ENCODE data around the gene TMEM138. TPM values are rescaled to one million over a fixed set of nuclear protein-coding genes. Genes with fewer than 3 reads are reported as not detected.

The TMEM138 gene
- total and polyA plus RNA-seq, 8 donors: 10.8 to 39.2 (median 14.3) TPM

DNA sequence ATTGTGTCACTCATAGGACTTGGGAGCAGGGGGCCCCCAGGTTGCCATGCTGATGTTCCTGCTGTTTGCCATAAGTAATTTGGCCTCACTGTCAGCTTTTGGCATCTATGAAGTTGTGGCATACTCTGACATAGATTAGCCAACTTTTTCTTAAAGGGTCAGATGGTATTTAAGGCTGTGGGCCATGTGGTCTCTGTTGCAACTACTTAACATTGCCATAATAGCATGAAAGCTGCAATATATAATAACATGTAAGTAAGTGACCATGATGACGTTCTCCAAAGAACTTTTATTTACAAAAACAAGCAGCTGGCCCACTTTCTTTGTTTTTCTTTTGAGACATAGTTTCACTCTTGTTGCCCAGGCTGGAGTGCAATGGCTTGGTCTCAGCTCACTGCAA lies 28.0 kb downstream of the TMEM138 start:
- Histone ChIP-seq H3K9me3 (no peaks in the 10 kb centered on the region), H3K4me1 (peaks cover 0 to 6% (median 0%) of the 10 kb centered on the region in 3 donors), H3K4me3 (no peak overlapping the region), H3K27ac (no peak overlapping the region), H3K27me3 (no peaks in the 10 kb centered on the region), H3K36me3 (peaks cover 0 to 6% (median 0%) of the 10 kb centered on the region in 3 donors)
- no peak for DNase-seq
- ATAC-seq: no peak
- TF ChIP-seq, protein P1, sequence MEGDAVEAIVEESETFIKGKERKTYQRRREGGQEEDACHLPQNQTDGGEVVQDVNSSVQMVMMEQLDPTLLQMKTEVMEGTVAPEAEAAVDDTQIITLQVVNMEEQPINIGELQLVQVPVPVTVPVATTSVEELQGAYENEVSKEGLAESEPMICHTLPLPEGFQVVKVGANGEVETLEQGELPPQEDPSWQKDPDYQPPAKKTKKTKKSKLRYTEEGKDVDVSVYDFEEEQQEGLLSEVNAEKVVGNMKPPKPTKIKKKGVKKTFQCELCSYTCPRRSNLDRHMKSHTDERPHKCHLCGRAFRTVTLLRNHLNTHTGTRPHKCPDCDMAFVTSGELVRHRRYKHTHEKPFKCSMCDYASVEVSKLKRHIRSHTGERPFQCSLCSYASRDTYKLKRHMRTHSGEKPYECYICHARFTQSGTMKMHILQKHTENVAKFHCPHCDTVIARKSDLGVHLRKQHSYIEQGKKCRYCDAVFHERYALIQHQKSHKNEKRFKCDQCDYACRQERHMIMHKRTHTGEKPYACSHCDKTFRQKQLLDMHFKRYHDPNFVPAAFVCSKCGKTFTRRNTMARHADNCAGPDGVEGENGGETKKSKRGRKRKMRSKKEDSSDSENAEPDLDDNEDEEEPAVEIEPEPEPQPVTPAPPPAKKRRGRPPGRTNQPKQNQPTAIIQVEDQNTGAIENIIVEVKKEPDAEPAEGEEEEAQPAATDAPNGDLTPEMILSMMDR (IDR thresholded peaks at IDR 0.05): no peak
- intact Hi-C loops (cut with DNase I): no loop called here
- WGBS, 2 donors: 68 to 85% methylated on average over 1 of the region's 1 CpG
- FAIRE-seq: no peak

DNA sequence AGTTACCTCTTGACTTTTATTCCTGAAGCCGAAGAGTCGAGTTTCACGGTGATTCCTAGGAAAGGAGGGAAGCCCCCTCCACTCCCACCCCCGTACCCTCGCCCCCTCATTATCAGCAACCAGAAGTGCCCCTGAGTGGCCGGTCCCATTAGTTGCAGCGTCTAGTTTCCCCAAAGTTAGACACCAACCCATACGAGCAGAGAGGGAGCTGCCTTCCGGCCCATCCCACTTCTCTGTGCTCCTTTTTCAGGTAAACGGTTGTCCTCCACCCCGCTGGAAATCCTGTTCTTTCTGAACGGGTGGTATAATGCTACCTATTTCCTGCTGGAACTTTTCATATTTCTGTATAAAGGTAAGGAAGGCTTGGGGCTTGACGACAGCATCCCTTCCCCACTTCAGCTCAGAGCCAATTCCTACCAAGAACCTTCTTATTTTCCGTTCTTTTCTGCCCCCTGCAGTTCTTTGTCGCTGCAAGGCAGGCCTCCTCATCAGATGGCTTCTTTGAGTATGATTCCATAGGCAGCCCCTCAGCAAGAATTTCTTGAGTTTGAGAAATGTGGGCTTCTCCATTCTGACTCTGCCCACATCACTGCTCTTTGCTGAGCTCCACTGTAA lies 30.9 kb downstream of the TMEM138 start:
- no peak for FAIRE-seq

GRCh38 chr11:61401173-61401572 lies 39.0 kb downstream of the TMEM138 start:
- WGBS, 2 donors: 88 to 90% methylated on average over 2 of the region's 2 CpGs
- TF ChIP-seq, protein P1 (IDR thresholded peaks at IDR 0.05): no peak
- no peak overlapping the region for H3K27ac ChIP-seq
- H3K4me1 ChIP-seq: no peaks in the 10 kb centered on the region
- no peak for DNase-seq
- H3K9me3 ChIP-seq: no peaks in the 10 kb centered on the region
- no peaks in the 10 kb centered on the region for H3K27me3 ChIP-seq
- intact Hi-C loops (cut with DNase I): no loop called here
- H3K4me3 ChIP-seq: no peak overlapping the region
- no peak for FAIRE-seq
- ATAC-seq: peak in 1 of 4 donors; percentile 27
- H3K36me3 ChIP-seq: peaks cover 0 to 39% (median 8%) of the 10 kb centered on the region in 3 donors

More for the DNA sequence above, 30.9 kb downstream of the TMEM138 start:
- Histone ChIP-seq H3K9me3 (no peaks in the 10 kb centered on the region), H3K36me3 (peaks cover 0 to 14% (median 0%) of the 10 kb centered on the region in 3 donors), H3K27ac (peak overlapping the region; percentile 63 to 83 (median 74)), H3K4me3 (peak overlapping the region; percentile 67 to 83 (median 70)), H3K4me1 (peaks cover 0 to 6% (median 0%) of the 10 kb centered on the region in 3 donors), H3K27me3 (no peaks in the 10 kb centered on the region)
- 1 to 2% methylated on average over 15 of the region's 15 CpGs for WGBS, 2 donors
- DNase-seq (no peak), ATAC-seq (peak in 3 of 4 donors; percentile 30 to 50 (median 47))
- intact Hi-C loops (cut with DNase I): no loop called here
- TF ChIP-seq, protein P1 (IDR thresholded peaks at IDR 0.05): no peak

DNA sequence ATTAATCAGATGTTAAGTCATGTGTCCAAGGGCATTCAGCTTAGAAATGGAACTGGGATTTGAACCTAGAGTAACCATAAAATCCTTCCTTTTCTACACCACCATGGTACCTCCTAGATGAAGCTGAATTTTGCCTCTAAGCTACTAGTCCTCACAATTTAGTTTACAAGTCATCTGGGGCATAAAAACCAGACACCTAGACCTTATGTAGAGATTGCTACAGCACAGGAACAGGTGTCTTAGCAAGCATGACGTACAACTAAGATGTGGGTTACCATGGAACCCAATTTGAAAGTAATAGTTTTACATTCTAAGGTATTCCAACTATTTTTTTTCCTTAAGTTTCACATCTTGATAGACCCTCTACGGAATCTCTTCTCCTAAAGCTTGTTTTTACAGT lies 39.4 kb downstream of the TMEM138 start:
- DNase-seq: no peak
- H3K27ac ChIP-seq: no peak overlapping the region
- H3K27me3 ChIP-seq: no peaks in the 10 kb centered on the region
- no peaks in the 10 kb centered on the region for H3K9me3 ChIP-seq
- no peak overlapping the region for H3K4me3 ChIP-seq
- 90 to 93% methylated on average over 2 of the region's 2 CpGs for WGBS, 2 donors
- no peaks in the 10 kb centered on the region for H3K4me1 ChIP-seq
- TF ChIP-seq, protein P1 (IDR thresholded peaks at IDR 0.05): no peak
- no peak for FAIRE-seq
- peaks cover 0 to 43% (median 8%) of the 10 kb centered on the region in 3 donors for H3K36me3 ChIP-seq
- intact Hi-C loops (cut with DNase I): no loop called here
- ATAC-seq: no peak

- ATAC-seq: no peak
- H3K36me3 ChIP-seq: peaks cover 0 to 49% (median 12%) of the 10 kb centered on the region in 3 donors
- no peaks in the 10 kb centered on the region for H3K27me3 ChIP-seq
- no peak overlapping the region for H3K27ac ChIP-seq
- FAIRE-seq: no peak
- WGBS, 2 donors: 96 to 100% methylated on average over 1 of the region's 1 CpG
- TF ChIP-seq, protein P1 (IDR thresholded peaks at IDR 0.05): no peak
- H3K4me1 ChIP-seq: no peaks in the 10 kb centered on the region
- H3K9me3 ChIP-seq: no peaks in the 10 kb centered on the region
- no peak overlapping the region for H3K4me3 ChIP-seq
- intact Hi-C loops (cut with DNase I): no loop called here
- no peak for DNase-seq
These were observed 41.5 kb downstream of the TMEM138 start for GRCh38 chr11:61403658-61404057.
